Measurements from ENCODE around the gene DENND4A.

DNA sequence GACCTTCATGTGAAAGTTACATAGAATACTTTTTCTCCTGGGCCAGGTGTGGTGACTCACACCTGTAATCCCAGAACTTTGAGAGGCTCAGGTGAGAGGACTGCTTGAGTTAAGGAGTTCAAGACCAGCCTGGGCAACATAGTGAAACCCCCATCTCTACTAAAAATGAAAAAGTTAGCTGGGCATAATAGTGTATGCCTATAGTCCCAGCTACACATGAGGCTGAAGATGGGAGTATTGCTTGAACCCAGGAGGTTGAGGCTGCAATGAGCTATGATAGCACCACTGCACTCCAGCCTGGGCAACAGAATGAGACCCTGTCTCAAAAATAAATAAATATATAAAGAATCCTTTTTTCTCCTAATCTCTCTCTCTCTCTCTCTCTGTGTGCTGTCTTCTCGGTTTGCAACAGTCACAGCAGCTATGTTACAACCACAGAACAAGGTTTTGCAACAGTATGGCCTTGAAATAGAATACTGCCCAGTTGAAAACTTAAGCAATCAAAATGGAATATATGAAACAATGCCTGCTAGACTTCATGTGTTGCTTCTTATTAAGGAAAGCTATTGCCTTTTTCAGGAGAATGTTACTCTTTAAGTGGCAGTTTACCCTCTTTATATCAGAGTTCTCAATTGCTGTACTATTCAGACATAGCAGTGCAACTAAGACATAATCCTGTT, 12.3 kb upstream of the DENND4A start:
- TF ChIP-seq, protein P1, sequence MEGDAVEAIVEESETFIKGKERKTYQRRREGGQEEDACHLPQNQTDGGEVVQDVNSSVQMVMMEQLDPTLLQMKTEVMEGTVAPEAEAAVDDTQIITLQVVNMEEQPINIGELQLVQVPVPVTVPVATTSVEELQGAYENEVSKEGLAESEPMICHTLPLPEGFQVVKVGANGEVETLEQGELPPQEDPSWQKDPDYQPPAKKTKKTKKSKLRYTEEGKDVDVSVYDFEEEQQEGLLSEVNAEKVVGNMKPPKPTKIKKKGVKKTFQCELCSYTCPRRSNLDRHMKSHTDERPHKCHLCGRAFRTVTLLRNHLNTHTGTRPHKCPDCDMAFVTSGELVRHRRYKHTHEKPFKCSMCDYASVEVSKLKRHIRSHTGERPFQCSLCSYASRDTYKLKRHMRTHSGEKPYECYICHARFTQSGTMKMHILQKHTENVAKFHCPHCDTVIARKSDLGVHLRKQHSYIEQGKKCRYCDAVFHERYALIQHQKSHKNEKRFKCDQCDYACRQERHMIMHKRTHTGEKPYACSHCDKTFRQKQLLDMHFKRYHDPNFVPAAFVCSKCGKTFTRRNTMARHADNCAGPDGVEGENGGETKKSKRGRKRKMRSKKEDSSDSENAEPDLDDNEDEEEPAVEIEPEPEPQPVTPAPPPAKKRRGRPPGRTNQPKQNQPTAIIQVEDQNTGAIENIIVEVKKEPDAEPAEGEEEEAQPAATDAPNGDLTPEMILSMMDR (conservative IDR thresholded peaks at IDR 0.05; ENCODE audit: low read depth, low read length): no peak
- TF ChIP-seq EZH2 (IDR thresholded peaks at IDR 0.05; ENCODE audit: borderline replicate concordance, low read depth, low read length, poor library complexity, severe bottlenecking): no peak

All from A673 (cell line).